ENCODE measurements around the gene CBL.

GRCh38 chr11:119262668-119263351 lies 56.7 kb downstream of the CBL start:
- TF ChIP-seq CTCF (conservative IDR thresholded peaks at IDR 0.05) (no peak), ZFX (IDR thresholded peaks at IDR 0.05) (no peak)
